ENCODE data around the gene PSMD9.

The PSMD9 gene

GRCh38 chr12:121933522-121934308 lies 45.1 kb downstream of the PSMD9 start:
- no peak for TF ChIP-seq CTCF (conservative IDR thresholded peaks at IDR 0.05; ENCODE audit: control insufficient read depth, insufficient read depth, low read depth, low read length)
- H3K4me3 ChIP-seq (ENCODE audit: control insufficient read depth, low read depth, low read length) = no peak overlapping the region
- DNase-seq (ENCODE audit: low read depth) = no peak

- no peak for DNase-seq (ENCODE audit: low read depth)
- no peak for TF ChIP-seq CTCF (conservative IDR thresholded peaks at IDR 0.05; ENCODE audit: control insufficient read depth, insufficient read depth, low read depth, low read length)
- no peak overlapping the region for H3K4me3 ChIP-seq (ENCODE audit: control insufficient read depth, low read depth, low read length)
These were observed 45.7 kb downstream of the PSMD9 start for GRCh38 chr12:121934309-121934664.

GRCh38 chr12:121937654-121938053 lies 49.1 kb downstream of the PSMD9 start:
- TF ChIP-seq CTCF (conservative IDR thresholded peaks at IDR 0.05; ENCODE audit: control insufficient read depth, insufficient read depth, low read depth, low read length) = no peak
- no peak for DNase-seq (ENCODE audit: low read depth)
- no peak overlapping the region for H3K4me3 ChIP-seq (ENCODE audit: control insufficient read depth, low read depth, low read length)

- no peak for TF ChIP-seq CTCF (conservative IDR thresholded peaks at IDR 0.05; ENCODE audit: control insufficient read depth, insufficient read depth, low read depth, low read length)
- no peak overlapping the region for H3K4me3 ChIP-seq (ENCODE audit: control insufficient read depth, low read depth, low read length)
- no peak for DNase-seq (ENCODE audit: low read depth)
These were observed 50.6 kb downstream of the PSMD9 start for GRCh38 chr12:121939186-121939585.

- no peak for TF ChIP-seq CTCF (conservative IDR thresholded peaks at IDR 0.05; ENCODE audit: control insufficient read depth, insufficient read depth, low read depth, low read length)
- no peak overlapping the region for H3K4me3 ChIP-seq (ENCODE audit: control insufficient read depth, low read depth, low read length)
- no peak for DNase-seq (ENCODE audit: low read depth)
These were observed 51.6 kb downstream of the PSMD9 start for GRCh38 chr12:121939992-121940766.

- no peak overlapping the region for H3K4me3 ChIP-seq (ENCODE audit: control insufficient read depth, low read depth, low read length)
- DNase-seq (ENCODE audit: low read depth) = peak; percentile 73
- TF ChIP-seq CTCF (conservative IDR thresholded peaks at IDR 0.05; ENCODE audit: control insufficient read depth, insufficient read depth, low read depth, low read length) = no peak
These were observed 53.6 kb downstream of the PSMD9 start for GRCh38 chr12:121942145-121942718.

Data from fibroblast of mammary gland (primary cell).